SH-SY5Y (cell line): ENCODE data around the gene ZNF441.

Experiments
- GATA2 ChIP-seq: IDR thresholded peaks from 2 replicates; pipeline ENCODE4 v1.6.1; 2011; ENCODE audit warnings: mild to moderate bottlenecking, low read depth, low read length
- GATA3 ChIP-seq: IDR thresholded peaks from 2 replicates; pipeline ENCODE4 v1.6.1; 2011; ENCODE audit warnings: low read depth, mild to moderate bottlenecking, low read length, moderate library complexity

The ZNF441 gene

DNA sequence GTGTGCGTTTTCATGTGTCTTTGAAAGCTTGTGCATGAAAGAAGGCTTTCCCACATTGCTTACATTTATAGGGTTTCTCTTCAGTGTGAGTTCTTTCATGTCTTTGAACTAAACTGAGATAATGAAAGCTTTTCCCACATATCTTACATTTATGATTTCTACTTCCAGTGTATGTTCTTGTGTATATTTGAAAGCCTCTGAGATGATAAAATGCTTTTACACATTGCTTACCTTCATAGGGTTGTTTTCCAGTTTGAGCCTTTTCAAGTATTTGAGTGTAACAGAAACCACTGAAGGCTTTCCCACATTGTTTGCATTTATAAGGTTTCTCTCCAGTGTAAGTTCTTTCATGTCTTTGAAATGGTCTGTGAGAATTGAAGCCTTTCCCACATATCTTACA, 9.8 kb upstream of the ZNF441 start:
- TF ChIP-seq GATA3, result no peak
- no peak for TF ChIP-seq GATA2

- TF ChIP-seq GATA2 (no peak), GATA3 (no peak)
Observed at GRCh38 chr19:11759805-11760204, 7.0 kb upstream of the ZNF441 start.

DNA sequence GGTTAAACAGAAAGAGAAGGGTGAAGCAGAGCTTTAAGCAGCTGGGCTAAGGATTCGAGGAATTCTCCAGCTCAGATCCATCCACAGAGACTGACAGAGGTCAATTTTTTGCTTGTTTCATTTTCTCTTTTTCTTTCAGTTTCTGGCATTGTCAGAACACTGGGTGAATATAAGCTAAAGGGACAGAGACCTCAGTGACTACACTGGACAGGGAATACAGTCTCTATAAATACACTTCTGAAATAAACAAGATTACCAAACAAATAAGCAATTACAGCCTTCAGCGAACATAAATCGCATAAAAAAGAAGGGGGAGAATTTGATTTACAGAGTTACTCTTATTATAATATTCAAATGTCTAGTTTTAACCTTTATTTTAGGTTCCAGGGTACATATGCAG, 3.7 kb upstream of the ZNF441 start:
- no peak for TF ChIP-seq GATA2
- no peak for TF ChIP-seq GATA3

DNA sequence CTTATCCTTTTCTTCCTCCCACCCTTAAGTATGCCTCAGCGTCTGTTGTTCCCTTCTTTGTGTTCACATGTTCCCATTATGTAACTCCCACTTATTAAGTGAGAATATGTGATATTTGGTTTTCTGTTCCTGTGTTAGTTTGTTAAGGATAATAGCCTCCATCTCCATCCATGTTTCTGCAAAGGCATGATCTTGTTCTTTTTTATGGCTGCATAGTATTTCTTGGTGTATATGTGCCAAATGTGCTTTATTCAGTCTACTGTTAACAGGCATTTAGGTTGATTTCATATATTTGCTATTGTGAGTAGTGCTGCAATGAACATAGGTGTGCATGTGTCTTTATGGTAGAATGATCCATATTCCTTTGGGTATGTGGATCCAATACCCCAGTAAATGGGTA, 3.2 kb upstream of the ZNF441 start:
- TF ChIP-seq GATA2, result no peak
- TF ChIP-seq GATA3, result no peak

DNA sequence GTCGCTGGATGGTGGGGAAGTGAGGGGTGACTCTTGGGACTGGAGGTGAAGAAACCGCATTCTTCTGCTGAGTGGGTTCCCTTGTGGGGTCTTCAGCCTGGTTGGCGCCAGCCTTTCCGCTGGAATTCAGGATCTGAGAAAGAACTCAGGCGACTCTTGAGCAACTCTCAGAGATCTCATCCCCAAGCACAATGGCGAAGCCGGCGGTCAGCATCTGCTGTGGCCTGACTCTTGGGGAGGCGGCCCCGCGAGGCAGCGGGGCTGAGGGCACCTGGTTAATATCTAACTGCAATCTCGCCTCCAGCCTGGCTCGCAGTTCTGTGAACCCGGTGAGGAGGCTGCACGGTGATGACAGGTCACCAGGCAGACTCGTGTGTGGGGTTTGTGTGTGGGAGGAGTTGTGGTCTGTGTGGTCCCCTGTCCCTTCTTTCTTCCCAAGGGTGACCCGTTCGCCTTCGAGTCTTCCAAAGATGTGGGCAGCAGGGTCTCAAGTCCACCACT, 883 bp downstream of the ZNF441 start:
- peak; percentile 75 for TF ChIP-seq GATA2
- no peak for TF ChIP-seq GATA3

DNA sequence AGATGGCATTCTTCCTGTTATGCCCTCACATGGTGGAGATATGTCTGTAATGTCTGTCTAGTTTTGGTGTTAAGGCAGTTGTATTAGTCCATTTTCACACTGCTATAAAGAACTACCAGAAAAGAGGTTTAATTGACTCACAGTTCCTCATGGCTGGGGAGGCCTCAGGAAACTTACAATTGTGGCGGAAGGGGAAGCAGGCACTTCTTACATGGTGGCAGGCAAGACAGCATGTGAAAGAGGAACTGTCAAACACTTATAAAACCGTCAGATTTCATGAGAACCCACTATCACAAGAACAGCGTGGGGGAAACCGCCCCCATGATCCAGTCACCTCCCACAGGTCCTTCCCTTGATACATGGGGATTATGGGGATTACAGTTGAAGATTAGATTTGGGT, 3.2 kb downstream of the ZNF441 start:
- TF ChIP-seq GATA2 (no peak), GATA3 (no peak)

- TF ChIP-seq GATA2, result no peak
- TF ChIP-seq GATA3, result no peak
Observed at GRCh38 chr19:11780431-11781020, 13.7 kb downstream of the ZNF441 start.

DNA sequence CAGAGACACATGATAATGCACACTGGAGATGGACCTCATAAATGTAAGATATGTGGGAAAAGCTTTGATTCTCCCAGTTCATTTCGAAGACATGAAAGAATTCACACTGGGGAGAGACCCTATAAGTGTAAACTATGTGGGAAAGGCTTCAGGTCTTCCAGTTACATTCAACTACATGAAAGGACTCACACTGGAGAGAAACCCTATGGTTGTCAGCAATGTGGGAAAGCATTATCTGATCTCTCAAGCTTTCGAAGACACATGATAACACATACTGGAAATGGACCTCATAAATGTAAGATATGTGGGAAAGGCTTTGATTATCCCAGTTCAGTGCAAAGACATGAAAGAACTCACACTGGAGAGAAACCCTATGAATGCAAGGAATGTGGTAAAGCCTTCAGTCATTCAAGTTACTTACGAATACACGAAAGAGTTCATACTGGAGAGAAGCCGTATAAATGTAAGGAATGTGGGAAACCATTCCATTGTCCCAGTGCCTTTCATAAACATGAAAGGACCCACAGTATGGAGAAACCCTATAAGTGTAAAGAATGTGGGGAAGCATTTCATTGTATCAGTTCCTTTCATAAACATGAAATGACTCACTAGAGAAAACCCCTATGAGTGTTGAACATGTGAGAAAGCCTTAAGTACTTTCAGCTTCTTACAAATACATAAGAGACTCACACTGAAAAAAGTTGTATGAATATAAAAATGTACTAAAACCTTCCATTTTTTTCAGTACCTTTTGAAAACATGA, 14.7 kb downstream of the ZNF441 start:
- TF ChIP-seq GATA3 (no peak), GATA2 (no peak)

- no peak for TF ChIP-seq GATA3
- TF ChIP-seq GATA2, result no peak
Observed at GRCh38 chr19:11783767-11784166, 17.0 kb downstream of the ZNF441 start.

DNA sequence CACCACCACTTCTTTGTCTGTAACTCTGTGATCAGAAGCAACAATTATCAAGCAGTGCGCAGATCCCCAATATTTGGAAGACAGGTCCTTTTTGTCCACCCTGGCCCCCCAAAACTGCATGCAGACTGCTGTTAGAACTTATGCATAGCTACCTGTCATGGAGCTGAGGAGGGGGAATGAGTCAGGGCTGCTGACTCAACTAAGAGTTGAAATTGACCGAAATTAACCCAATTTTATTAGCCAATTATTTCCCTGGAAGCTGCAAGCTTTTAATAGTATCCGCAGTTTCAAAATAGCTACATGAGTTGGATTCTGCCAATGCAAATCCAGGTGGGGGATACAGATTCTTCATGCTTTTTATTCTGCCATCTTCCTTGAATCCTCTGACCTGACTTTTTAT, 17.6 kb downstream of the ZNF441 start:
- no peak for TF ChIP-seq GATA3
- no peak for TF ChIP-seq GATA2

DNA sequence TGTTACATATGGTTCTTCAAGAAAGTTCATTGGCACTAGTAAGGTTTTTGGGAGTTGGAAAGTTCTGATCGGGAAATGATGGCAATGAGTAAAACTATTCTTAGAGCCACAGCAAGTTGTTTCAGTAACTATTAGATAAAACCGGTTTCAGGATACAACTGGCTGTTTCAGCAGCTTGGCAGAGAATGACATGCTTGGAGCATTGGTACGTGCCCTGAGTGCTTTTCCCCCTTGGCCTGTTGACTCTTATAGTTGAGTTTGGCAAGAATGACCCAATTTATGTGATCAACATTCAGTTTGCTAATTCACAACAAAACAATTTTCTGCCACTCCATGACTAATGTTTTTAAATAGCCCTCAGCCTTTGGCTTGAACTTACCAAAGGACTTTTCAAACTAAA, 20.7 kb downstream of the ZNF441 start:
- TF ChIP-seq GATA2, result no peak
- TF ChIP-seq GATA3, result no peak

GRCh38 chr19:11792942-11793341, 26.1 kb downstream of the ZNF441 start:
- TF ChIP-seq GATA2, result no peak
- no peak for TF ChIP-seq GATA3

DNA sequence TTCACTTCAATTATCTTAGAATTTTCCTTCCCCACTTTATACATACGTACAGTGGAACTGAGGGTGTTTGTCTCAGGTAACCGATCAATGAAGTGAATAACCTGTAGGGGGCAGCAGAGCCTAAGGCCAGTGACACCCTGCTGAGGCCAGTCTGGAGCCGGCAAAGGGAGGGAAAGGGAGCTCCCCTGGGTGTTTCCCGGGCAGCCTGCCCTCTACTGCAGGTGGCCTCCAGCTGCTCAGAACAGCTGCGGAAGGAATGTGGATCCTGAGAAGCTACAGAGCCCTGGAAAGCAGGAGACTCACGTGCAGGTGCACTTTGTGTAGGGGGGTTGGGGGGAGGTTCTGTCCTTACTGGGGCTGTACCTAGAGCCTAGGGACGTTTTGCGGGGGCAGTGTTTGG, 30.7 kb downstream of the ZNF441 start:
- TF ChIP-seq GATA2 (no peak), GATA3 (no peak)

DNA sequence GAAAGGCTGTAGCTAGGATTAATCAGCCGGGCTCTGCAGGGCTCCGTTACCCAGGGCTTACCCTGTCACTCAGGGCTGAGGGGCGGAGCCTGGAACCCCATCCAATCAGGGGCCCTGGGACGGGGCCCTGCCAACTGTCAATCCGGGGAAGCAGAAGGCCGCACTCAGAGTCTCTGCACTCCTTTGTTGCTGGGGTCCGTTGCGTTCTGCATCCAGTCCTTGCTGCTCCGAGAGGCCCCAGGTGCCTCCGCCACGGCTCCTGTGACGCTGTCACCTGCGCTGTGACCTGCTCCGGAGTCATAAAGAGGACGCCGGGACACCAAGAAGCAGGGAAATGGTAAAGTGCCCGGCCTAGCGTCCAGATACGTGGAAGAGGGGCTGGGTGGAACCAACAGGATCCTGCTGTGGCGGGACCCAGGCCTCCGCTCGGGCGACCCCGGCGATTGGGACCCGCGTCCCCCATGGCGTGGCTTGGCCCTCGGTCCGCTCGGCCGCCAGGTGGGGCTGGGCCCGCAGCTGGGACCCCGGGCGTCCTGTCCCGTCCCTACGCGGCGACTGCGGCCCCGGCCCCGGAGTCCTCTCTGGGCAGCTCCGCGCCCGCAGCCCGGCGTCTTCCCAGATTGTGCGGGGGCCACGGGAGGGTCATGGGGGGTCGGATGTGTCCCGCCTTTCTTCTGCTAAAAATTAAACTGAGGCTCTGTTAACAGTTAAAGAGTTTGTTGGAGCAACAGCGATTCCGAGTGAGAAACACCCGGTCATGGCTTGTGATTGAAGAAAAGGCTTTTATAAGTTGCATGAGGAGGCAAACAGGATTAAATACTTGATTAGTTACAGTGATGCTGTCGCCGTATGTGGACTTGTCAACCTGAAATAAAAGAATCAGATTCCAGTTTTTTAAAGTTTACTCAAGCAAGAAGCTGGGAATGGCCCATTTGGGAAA, 31.9 kb downstream of the ZNF441 start, which contains the start of gene ZNF491:
Gene ZNF491 (plus strand): TSS at position 133 of the 940 bp plus-strand sequence. CDS start 7,431 bp downstream, outside the sequence.
- TF ChIP-seq GATA3 (no peak), GATA2 (no peak)
